Measurements from ENCODE around the gene EIF5A.

The EIF5A gene

GRCh38 chr17:7306911-7307685, at the start of gene EIF5A:
Gene EIF5A, plus strand, starts transcription at chr17:7307628. Its CDS starts 2,008 bp downstream, at chr17:7309636.
- DNase-seq (ENCODE audit: low read depth) = peak; percentile 100
- peak within 1 kb of the TSS; percentile 93 for H3K4me3 ChIP-seq (ENCODE audit: low read length)

DNA sequence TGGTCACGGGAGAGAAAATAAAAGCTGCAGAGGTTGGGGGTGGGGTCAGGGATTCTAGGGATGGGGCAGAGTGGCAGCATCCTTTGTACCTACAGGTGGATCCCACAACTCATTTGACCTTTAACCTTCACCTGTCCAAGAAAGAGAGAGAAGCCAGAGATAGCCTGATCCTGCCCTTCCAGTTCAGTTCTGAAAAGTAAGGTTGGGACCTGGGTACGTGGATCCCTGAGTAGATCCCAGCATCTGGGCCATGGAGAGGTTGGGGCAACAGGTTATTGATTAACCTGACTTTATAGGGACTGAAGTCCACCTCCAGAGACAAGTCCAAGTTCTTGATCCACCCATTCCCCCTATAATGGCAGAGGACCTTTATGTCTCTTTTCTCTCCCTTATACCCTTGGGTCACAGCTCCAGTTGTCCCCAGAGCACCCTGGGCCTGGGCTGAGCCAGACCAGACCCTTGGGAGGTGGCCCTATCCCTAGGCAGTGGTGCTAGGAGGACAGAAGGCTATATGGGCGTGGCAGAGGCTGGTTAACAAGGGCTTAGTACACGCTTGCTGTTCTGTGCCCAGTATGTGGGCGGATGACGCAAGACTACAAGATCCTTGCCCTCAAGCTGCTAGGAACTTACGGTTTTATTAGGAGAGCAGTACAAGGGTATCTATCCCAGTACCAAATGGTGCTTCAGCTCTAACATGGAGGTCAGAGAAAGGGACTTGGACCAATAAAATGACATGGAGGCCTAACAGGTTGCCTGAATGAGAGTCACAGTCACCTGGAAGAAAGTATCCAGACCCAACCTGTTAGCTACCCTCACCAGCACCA, 48.5 kb upstream of the EIF5A start:
- peak; percentile 66 for DNase-seq (ENCODE audit: low read depth)
- TF ChIP-seq, protein P1, sequence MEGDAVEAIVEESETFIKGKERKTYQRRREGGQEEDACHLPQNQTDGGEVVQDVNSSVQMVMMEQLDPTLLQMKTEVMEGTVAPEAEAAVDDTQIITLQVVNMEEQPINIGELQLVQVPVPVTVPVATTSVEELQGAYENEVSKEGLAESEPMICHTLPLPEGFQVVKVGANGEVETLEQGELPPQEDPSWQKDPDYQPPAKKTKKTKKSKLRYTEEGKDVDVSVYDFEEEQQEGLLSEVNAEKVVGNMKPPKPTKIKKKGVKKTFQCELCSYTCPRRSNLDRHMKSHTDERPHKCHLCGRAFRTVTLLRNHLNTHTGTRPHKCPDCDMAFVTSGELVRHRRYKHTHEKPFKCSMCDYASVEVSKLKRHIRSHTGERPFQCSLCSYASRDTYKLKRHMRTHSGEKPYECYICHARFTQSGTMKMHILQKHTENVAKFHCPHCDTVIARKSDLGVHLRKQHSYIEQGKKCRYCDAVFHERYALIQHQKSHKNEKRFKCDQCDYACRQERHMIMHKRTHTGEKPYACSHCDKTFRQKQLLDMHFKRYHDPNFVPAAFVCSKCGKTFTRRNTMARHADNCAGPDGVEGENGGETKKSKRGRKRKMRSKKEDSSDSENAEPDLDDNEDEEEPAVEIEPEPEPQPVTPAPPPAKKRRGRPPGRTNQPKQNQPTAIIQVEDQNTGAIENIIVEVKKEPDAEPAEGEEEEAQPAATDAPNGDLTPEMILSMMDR (conservative IDR thresholded peaks at IDR 0.05; ENCODE audit: low read length) = no peak

More at GRCh38 chr17:7306911-7307685, at the start of gene EIF5A:
- TF ChIP-seq, protein P1 (conservative IDR thresholded peaks at IDR 0.05; ENCODE audit: low read length) = no peak

GRCh38 chr17:7259555-7259889, 47.9 kb upstream of the EIF5A start:
- DNase-seq (ENCODE audit: low read depth) = no peak
- TF ChIP-seq, protein P1 (conservative IDR thresholded peaks at IDR 0.05; ENCODE audit: low read length) = no peak
- H3K4me3 ChIP-seq (ENCODE audit: low read length) = no peak overlapping the region

More for the DNA sequence above, 48.5 kb upstream of the EIF5A start:
- H3K4me3 ChIP-seq (ENCODE audit: low read length) = no peak overlapping the region

- no peak overlapping the region for H3K4me3 ChIP-seq (ENCODE audit: low read length)
- TF ChIP-seq, protein P1 (conservative IDR thresholded peaks at IDR 0.05; ENCODE audit: low read length) = no peak
- no peak for DNase-seq (ENCODE audit: low read depth)
Observed at GRCh38 chr17:7260151-7260550, 47.3 kb upstream of the EIF5A start.

- TF ChIP-seq, protein P1 (conservative IDR thresholded peaks at IDR 0.05; ENCODE audit: low read length) = no peak
- peak overlapping the region; percentile 47 for H3K4me3 ChIP-seq (ENCODE audit: low read length)
- DNase-seq (ENCODE audit: low read depth) = no peak
Observed at GRCh38 chr17:7260651-7261378, 46.6 kb upstream of the EIF5A start.

GRCh38 chr17:7261379-7262191, 45.8 kb upstream of the EIF5A start:
- TF ChIP-seq, protein P1 (conservative IDR thresholded peaks at IDR 0.05; ENCODE audit: low read length) = no peak
- no peak for DNase-seq (ENCODE audit: low read depth)
- peak overlapping the region; percentile 47 for H3K4me3 ChIP-seq (ENCODE audit: low read length)

All from AG10803 (cell line).